ENCODE measurements around the gene FATE1.

GRCh38 chrX:151724563-151725337 lies 8.9 kb downstream of the FATE1 start:
- no peak for TF ChIP-seq EZH2 (IDR thresholded peaks at IDR 0.05; ENCODE audit: borderline replicate concordance, low read depth, low read length, poor library complexity, severe bottlenecking)
- TF ChIP-seq, protein P1, sequence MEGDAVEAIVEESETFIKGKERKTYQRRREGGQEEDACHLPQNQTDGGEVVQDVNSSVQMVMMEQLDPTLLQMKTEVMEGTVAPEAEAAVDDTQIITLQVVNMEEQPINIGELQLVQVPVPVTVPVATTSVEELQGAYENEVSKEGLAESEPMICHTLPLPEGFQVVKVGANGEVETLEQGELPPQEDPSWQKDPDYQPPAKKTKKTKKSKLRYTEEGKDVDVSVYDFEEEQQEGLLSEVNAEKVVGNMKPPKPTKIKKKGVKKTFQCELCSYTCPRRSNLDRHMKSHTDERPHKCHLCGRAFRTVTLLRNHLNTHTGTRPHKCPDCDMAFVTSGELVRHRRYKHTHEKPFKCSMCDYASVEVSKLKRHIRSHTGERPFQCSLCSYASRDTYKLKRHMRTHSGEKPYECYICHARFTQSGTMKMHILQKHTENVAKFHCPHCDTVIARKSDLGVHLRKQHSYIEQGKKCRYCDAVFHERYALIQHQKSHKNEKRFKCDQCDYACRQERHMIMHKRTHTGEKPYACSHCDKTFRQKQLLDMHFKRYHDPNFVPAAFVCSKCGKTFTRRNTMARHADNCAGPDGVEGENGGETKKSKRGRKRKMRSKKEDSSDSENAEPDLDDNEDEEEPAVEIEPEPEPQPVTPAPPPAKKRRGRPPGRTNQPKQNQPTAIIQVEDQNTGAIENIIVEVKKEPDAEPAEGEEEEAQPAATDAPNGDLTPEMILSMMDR (conservative IDR thresholded peaks at IDR 0.05; ENCODE audit: low read depth, low read length): no peak
